Activated CD4-positive, alpha-beta T cell treated with anti-CD3 and anti-CD28 coated beads, Interleukin-2, Interleukin-4, amounts not matched to agents 100 ng/mL and 50 ng/mL, durations not matched to agents 16 hours and 8 hours (primary cell): ENCODE measurements around the gene ZFAND2B.

Experiments used
- DNase-seq: peaks from one replicate; pipeline ENCODE4 v3.0.0-alpha.2; 2020; ENCODE audit warnings: low spot score

ZFAND2B gene

GRCh38 chr2:219204425-219205164, 2.0 kb upstream of the ZFAND2B start:
- DNase-seq: no peak

DNA sequence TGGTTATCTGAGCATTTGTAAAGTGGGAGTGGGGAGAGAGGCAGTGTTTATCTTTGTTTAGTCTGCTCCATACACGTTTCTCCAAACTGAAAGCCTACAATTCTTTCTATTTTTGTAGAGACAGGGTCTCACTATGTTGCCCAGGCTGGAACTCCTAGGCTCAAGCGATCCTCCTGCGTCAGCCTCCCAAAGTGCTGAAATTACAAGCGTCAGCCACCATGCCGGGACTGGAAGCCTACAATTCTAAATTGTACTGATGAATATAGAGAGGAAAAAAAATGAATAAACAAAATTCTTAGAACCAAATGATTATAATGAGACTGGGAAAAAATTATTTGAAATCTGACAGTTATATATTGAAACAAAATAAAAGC, 1.4 kb upstream of the ZFAND2B start:
- DNase-seq: no peak

DNA sequence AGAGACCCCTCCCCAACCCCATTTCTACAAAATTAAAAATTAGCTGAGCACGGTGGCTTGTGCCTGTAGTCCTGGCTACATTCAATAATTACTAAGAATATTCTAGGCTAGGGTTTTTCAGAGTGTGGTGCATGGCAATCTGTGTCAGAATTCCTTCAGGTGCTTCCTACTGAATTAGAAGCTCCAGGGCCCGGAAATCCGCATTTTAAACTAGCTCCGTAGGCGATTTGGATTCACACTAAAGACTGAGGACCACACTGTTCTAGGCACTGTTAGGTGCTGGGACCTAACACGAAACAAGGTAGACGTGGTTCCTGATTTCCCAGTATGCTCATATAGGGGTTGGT, 628 bp upstream of the ZFAND2B start:
- DNase-seq: no peak

GRCh38 chr2:219207134-219207883, 727 bp downstream of the ZFAND2B start:
- DNase-seq: no peak

- no peak for DNase-seq
Measured at GRCh38 chr2:219207884-219208740, 1.5 kb downstream of the ZFAND2B start.

GRCh38 chr2:219209236-219210195, 2.9 kb downstream of the ZFAND2B start:
- DNase-seq: no peak

GRCh38 chr2:219210196-219210885, 3.8 kb downstream of the ZFAND2B start:
- no peak for DNase-seq

DNA sequence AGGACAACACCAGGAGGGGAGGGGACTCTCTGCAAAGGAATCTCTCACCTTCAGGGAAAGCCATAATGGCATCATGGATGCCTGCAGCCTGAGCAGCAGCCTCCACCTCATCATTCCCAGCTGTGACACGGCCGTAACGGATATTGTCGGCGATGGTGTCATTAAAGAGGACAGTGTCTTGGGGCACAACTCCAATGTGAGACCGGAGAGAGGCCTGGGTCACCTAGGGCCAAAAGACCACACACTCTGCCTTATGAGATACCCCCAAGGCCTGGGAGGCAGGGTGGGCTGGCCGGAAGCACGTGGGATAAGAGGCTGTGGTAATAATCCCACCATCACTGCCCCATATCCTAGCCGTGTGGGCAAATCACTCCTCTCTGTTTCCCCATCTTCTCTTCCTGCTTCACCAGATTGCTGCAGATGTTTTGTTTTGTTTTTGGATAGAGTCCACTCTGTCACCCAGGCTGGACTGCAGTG, 4.3 kb downstream of the ZFAND2B start:
- no peak for DNase-seq

DNA sequence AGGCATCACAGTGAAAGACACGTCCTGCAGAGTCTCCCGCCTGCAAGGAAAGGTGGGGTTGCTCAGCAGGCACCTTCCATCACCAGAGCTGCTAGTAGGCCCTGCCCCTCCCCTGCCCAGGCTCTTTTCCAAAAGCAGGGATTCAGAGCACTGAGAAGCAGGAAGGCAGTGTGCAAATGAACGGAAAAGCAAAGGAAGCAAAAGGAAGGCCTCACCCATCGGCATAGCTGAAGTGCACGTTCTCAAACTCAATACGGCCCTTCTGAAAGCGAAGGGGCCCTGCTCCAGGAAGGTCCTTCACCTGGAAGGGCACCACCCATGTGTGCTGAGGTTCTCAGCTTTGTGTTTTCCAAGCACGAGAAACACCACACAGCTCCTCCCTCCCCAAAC, 6.4 kb downstream of the ZFAND2B start:
- no peak for DNase-seq

DNA sequence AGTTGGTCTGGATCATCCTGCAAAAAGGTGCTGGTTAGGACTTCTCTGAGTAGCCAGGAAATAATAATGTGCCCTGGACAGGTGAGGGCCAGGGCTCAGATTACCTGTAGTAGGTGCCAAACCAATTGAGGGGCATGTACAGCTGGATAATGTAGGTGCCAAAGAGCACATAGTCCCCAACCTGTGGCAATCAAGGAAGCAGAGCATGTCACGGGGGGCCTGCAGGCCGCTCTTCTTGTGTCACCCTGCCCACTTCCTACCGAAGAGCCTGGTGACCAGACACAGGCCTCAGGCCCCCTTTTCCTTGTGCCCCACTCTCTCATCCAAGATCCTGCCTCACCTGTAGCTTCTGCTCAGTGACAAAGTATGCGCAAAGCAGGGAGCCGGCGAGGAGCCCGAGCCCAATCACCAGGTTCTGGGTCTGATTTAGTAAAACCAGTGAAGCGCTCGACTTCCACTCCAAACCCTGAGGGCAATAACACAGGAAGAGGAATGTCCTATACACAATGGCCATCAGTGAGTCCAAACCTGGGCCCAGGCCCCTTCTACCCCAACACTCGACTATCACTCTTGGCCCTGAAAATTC, 7.0 kb downstream of the ZFAND2B start:
- DNase-seq: no peak

- DNase-seq: no peak
Measured at GRCh38 chr2:219214141-219214540, 7.6 kb downstream of the ZFAND2B start.

GRCh38 chr2:219214786-219215185, 8.2 kb downstream of the ZFAND2B start:
- no peak for DNase-seq

DNA sequence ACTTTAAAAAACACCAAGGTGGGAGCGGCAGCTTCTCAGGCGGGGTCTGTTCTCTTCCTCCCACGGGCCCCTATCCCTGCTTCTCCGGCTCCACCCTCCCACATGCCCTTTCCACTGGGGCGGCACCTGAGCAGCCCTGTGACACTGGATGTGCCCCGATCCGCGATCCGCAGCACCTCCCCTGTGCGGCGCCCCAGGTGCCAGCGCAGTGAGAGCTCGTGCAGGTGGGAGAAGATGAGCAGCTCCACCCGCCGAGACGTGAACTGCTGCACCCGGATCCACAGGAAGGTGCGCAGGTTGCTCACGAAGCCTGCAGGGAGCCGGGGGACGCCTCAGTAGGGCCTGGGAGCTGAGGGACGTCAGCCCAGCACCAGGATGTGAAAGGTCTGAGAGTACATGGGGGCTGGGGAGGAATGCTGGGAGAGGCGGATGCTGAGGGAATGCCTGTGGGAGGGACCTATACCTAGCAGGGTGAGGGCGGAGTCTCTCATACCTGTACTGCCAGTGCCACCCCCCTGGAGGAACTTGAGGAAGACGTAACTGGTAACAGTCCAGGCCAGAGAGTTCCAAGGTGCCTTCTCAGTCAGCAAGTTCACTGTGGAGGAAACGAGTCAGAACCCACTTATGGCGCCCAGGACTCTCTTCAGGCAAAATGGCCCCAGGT, 9.4 kb downstream of the ZFAND2B start:
- no peak for DNase-seq

DNA sequence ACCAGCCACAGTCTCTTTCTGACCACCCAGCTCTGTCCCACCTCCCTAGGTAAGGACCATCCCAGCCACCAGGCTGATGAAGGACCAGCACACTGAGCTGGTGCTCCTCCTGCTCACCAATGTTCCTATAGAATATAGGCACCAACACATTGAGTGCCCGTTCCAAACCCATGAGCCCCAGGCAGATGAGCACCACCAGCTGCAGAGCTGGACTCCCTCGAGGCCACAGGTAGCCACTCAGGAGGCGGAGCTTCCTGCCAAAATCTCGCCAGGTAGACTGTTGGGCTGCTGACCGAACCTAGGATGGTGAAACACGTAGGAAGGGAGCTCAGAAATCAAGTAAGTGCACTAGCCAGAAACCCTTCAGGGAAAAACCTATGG, 9.9 kb downstream of the ZFAND2B start:
- no peak for DNase-seq

GRCh38 chr2:219218217-219218731, 11.7 kb downstream of the ZFAND2B start:
- DNase-seq: no peak

- DNase-seq: peak; percentile 89
Measured at GRCh38 chr2:219218732-219219701, 12.4 kb downstream of the ZFAND2B start, which contains the start of gene ABCB6. Gene ABCB6 (minus strand): TSS chr2:219218958. CDS start chr2:219218673, 285 bp downstream.

DNA sequence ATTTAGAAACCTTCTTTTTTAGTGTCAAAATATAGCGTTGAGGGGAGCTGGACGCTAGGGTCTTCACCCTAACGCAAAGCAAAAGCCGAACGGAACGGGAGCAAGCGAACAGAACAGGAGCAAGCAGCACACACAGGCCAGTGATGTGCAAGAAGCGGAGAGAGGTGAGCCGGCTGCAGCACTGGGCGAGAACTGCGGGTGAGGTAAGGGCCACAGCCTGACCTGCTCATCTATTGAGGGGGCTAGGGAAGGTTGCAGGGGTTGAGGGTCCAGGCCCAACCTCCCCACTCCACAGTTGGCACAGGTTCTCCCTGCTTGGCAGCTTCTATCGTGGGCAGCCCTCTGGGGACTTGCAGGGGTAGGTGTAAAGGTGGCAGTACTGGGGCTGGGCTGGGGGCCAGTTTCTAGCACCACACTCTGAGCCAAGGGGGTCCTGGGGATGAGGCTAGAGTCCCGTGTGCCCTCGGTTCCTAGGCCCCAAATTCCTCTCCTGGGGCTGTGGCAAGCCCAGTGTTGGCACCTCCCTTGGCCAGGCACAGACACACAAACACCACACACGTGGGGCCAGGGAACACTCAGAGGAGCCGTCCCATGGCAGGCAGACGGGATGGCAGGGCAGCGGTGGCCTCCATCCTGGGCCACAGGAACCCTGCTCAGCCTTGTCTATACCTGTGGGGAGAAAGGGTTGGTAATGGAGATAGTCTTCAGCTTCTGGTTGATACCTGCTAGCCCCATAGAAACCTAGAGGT, 13.4 kb downstream of the ZFAND2B start:
- DNase-seq: no peak
